Measurements from ENCODE around the gene POU2F1.

DNA sequence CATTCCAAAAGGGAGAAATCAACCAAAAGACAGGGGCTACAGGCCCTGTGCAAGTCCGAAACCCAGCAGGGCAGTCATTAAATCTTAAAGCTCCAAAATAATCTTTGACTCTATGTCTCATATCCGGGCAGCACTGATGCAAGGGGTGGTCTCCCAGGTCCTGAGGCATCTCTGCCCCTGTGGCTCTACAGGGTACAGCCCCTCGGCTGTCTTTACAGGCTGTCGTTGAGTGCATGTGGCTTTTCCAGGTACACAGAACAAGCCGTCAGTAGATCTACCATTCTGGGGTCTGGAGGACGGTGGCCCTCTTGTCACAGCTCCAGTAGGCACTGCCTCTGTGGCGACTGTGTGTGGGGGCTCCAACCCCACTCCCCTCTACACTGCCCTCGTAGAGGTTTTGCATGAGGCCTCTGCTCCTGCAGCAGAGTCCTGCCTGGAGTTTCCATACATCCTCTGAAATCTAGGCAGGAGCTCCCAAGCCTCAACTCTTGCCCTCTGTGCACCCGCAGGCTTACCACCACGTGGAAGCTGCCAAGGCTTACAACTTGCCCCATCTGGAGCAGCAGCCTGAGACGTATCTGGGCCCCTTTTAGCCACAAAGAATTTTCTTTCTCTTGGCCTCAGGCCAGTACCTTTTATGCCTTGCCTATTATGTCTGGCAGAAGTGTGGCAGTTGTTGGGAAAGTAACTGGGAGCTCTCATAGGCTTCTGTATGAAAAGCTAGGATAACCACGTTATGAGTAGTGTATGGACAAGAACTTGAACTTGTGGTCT is 52.5 kb downstream of the POU2F1 start:
- TF ChIP-seq, protein P1, sequence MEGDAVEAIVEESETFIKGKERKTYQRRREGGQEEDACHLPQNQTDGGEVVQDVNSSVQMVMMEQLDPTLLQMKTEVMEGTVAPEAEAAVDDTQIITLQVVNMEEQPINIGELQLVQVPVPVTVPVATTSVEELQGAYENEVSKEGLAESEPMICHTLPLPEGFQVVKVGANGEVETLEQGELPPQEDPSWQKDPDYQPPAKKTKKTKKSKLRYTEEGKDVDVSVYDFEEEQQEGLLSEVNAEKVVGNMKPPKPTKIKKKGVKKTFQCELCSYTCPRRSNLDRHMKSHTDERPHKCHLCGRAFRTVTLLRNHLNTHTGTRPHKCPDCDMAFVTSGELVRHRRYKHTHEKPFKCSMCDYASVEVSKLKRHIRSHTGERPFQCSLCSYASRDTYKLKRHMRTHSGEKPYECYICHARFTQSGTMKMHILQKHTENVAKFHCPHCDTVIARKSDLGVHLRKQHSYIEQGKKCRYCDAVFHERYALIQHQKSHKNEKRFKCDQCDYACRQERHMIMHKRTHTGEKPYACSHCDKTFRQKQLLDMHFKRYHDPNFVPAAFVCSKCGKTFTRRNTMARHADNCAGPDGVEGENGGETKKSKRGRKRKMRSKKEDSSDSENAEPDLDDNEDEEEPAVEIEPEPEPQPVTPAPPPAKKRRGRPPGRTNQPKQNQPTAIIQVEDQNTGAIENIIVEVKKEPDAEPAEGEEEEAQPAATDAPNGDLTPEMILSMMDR (IDR thresholded peaks at IDR 0.05): no peak
- TF ChIP-seq POLR2AphosphoS5 (IDR thresholded peaks at IDR 0.05): no peak
- TF ChIP-seq POLR2A (IDR thresholded peaks at IDR 0.05): no peak
